ENCODE measurements around the gene TRIM31. TPM values are rescaled to one million over a fixed set of nuclear protein-coding genes. Genes with fewer than 3 reads are reported as not detected.
"Not testable (repeated sequence)": the region's sequence is repeated elsewhere in the genome, so short reads cannot be mapped to it uniquely, and the experiment has no call there.

The TRIM31 gene
- total and polyA plus RNA-seq, 8 donors: 1.2 to 52.2 (median 7.8) TPM; not detected in 2

DNA sequence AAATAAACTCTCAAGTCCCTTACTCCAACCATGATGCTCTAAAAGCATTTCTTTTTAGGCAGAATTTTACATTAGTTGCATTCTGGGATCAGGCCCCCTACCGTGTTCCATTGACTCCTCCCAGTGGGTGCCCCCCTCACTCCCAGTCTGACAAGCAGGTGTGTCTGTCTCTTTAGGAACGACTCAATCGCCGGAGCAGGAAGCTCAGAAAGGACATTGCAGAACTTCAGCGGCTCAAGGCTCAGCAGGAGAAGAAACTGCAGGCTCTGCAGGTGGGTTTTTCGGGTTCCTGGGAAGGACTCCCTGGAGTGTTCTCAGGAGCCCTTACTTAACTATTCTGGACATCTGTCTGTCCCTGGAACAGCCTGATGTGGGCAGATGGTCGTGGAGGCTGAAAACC, 32.9 kb upstream of the TRIM31 start:
- TF ChIP-seq POLR2A (IDR thresholded peaks at IDR 0.05) (no peak), POLR2AphosphoS5 (IDR thresholded peaks at IDR 0.05) (no peak), EP300 (IDR thresholded peaks at IDR 0.05) (no peak)
- TF ChIP-seq, protein P1, sequence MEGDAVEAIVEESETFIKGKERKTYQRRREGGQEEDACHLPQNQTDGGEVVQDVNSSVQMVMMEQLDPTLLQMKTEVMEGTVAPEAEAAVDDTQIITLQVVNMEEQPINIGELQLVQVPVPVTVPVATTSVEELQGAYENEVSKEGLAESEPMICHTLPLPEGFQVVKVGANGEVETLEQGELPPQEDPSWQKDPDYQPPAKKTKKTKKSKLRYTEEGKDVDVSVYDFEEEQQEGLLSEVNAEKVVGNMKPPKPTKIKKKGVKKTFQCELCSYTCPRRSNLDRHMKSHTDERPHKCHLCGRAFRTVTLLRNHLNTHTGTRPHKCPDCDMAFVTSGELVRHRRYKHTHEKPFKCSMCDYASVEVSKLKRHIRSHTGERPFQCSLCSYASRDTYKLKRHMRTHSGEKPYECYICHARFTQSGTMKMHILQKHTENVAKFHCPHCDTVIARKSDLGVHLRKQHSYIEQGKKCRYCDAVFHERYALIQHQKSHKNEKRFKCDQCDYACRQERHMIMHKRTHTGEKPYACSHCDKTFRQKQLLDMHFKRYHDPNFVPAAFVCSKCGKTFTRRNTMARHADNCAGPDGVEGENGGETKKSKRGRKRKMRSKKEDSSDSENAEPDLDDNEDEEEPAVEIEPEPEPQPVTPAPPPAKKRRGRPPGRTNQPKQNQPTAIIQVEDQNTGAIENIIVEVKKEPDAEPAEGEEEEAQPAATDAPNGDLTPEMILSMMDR (IDR thresholded peaks at IDR 0.05): no peak
- no peak overlapping the region for H3K27ac ChIP-seq
- H3K27me3 ChIP-seq: peaks cover 0 to 52% (median 0%) of the 10 kb centered on the region in 3 donors
- H3K4me1 ChIP-seq: no peaks in the 10 kb centered on the region
- no peaks in the 10 kb centered on the region for H3K36me3 ChIP-seq
- no peaks in the 10 kb centered on the region for H3K9me3 ChIP-seq
- DNase-seq: no peak
- no peak overlapping the region for H3K4me3 ChIP-seq
- intact Hi-C loops (cut with DNase I; ENCODE audit: low total_unique reads): no loop called here
- WGBS, 5 donors: 46 to 65% (median 52%) methylated on average over 6 to 7 of the region's 7 CpGs

DNA sequence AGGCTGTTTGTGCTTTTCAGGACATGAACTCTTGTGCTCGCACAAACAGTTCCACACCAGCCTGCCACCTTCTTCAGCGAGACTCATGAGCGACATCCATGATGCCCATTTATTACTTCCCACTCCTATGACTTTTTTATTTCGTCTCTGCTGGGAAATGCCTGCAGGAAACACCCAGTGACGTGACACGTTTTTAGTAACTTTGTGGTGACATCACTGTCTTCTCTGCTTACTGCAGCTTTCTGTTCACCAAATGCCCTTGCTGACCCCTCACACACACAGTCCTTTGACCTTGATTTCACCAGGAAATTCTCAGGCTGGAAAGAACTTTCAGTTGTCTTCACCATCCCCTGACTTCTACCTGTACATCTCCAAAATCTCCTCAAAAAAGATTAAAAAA, 31.9 kb upstream of the TRIM31 start:
- H3K27ac ChIP-seq: no peak overlapping the region
- no peak overlapping the region for H3K4me3 ChIP-seq
- H3K4me1 ChIP-seq: no peaks in the 10 kb centered on the region
- H3K27me3 ChIP-seq: peaks cover 0 to 44% (median 0%) of the 10 kb centered on the region in 3 donors
- WGBS, 5 donors: 67 to 80% (median 76%) methylated on average over 6 of the region's 6 CpGs
- intact Hi-C loops (cut with DNase I; ENCODE audit: low total_unique reads): no loop called here
- no peak for DNase-seq
- no peaks in the 10 kb centered on the region for H3K36me3 ChIP-seq
- H3K9me3 ChIP-seq: no peaks in the 10 kb centered on the region
- no peak for TF ChIP-seq POLR2AphosphoS5 (IDR thresholded peaks at IDR 0.05)
- TF ChIP-seq EP300 (IDR thresholded peaks at IDR 0.05): no peak
- no peak for TF ChIP-seq POLR2A (IDR thresholded peaks at IDR 0.05)
- TF ChIP-seq, protein P1 (IDR thresholded peaks at IDR 0.05): no peak

DNA sequence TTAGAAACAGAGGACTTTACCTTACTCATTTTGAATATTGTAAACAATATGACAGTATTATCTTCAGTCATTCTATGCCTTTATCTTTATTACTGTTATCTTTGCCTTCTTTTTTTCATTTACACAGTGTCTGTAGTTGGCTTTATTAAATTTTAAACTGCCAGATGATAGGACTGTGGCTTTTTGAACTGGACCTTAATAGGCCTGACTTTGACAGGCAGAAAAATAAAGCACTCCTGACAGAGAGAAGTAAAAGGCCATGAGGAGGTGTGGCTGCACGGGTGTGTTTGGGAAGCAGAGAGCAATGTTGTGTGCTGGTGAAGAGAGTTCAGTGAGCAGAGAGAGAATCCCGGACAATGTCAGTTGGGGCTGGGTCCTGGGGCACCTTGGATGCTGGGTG, 30.9 kb upstream of the TRIM31 start:
- 32 to 46% (median 40%) methylated on average over 2 of the region's 2 CpGs for WGBS, 5 donors
- Histone ChIP-seq H3K27ac (no peak overlapping the region), H3K4me3 (no peak overlapping the region), H3K36me3 (no peaks in the 10 kb centered on the region), H3K4me1 (no peaks in the 10 kb centered on the region), H3K27me3 (peaks cover 0 to 44% (median 0%) of the 10 kb centered on the region in 3 donors), H3K9me3 (no peaks in the 10 kb centered on the region)
- TF ChIP-seq POLR2A (IDR thresholded peaks at IDR 0.05): no peak
- TF ChIP-seq, protein P1 (IDR thresholded peaks at IDR 0.05): no peak
- TF ChIP-seq EP300 (IDR thresholded peaks at IDR 0.05): no peak
- TF ChIP-seq POLR2AphosphoS5 (IDR thresholded peaks at IDR 0.05): no peak
- no peak for DNase-seq
- intact Hi-C loops (cut with DNase I; ENCODE audit: low total_unique reads): no loop called here

DNA sequence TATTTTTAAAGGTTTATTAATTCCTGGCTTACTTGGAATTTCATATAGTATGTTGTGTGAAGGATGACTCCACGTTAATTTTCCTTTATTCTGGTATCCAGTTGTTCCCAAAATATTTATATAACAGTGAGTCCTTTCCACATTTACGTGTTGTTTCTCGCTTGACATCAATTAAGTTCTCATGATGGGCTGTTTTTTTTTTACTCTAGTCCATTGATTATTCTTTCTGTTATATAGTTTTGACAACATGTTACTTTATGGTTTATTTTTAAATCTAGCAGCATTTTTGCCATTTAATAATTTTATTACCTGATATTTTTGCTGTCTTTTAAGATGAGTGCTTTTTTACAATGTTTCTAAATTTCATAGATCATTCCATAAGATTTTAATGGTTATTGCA, 29.8 kb upstream of the TRIM31 start:
- no peak for DNase-seq
- TF ChIP-seq POLR2AphosphoS5 (IDR thresholded peaks at IDR 0.05): no peak
- no peak for TF ChIP-seq EP300 (IDR thresholded peaks at IDR 0.05)
- TF ChIP-seq, protein P1 (IDR thresholded peaks at IDR 0.05): no peak
- TF ChIP-seq POLR2A (IDR thresholded peaks at IDR 0.05): no peak
- peaks cover 0 to 34% (median 0%) of the 10 kb centered on the region in 3 donors for H3K27me3 ChIP-seq
- no peak overlapping the region for H3K27ac ChIP-seq
- intact Hi-C loops (cut with DNase I; ENCODE audit: low total_unique reads): no loop called here
- H3K36me3 ChIP-seq: no peaks in the 10 kb centered on the region
- no peaks in the 10 kb centered on the region for H3K9me3 ChIP-seq
- 54 to 76% (median 72%) methylated on average over 3 of the region's 3 CpGs for WGBS, 5 donors
- no peaks in the 10 kb centered on the region for H3K4me1 ChIP-seq
- no peak overlapping the region for H3K4me3 ChIP-seq

DNA sequence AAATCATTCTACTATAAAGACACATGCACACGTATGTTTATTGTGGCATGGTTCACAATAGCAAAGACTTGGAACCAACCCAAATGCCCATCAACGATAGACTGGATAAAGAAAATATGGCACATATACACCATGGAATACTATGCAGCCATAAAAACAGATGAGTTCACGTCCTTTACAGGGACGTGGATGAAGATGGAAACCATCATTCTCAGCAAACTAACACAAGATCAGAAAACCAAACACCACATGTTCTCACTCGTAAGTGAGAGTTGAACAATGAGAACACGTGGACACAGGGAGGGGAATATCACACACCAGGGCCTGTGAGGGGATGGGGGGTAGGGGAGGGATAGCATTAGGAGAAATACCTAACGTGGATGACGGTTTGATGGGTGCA, 27.4 kb upstream of the TRIM31 start:
- H3K4me1 ChIP-seq; H3K36me3 ChIP-seq; H3K27ac ChIP-seq; H3K4me3 ChIP-seq; DNase-seq; H3K9me3 ChIP-seq; intact Hi-C loops (cut with DNase I; ENCODE audit: low total_unique reads): not testable (repeated sequence)
- 79 to 86% (median 82%) methylated on average over 8 of the region's 8 CpGs for WGBS, 5 donors
- H3K27me3 ChIP-seq: peaks cover 0 to 29% (median 0%) of the 10 kb centered on the region in 3 donors
